Gastroesophageal sphincter (tissue), 4 donors: Measurements from ENCODE around the gene CCDC136. TPM values are rescaled to one million over a fixed set of nuclear protein-coding genes. Genes with fewer than 3 reads are reported as not detected.

Experiments
- ATAC-seq: fragments of 150-250 bp; one replicate; pipeline ENCODE4 v1.9.1; 2016; ENCODE audit warnings: mild to moderate bottlenecking, moderate library complexity
- H3K27ac ChIP-seq, 4 donors: fragments of 200-600 bp; sonication (generic) in 3 of 4; 1 replicate in 3 of 4; 2 replicates in 1 of 4; pipeline ENCODE4 v1.5.1; 2016 to 2019
- H3K27me3 ChIP-seq: fragments of 200-600 bp; sonication (generic); one replicate; pipeline ENCODE4 v1.5.1; 2019
- H3K36me3 ChIP-seq, 2 donors: fragments of 200-600 bp; sonication (generic); one replicate each; pipeline ENCODE4 v1.5.1; 2019; ENCODE audit warnings: control low read depth in 1 of 2
- H3K4me1 ChIP-seq, 3 donors: fragments of 200-600 bp; sonication (generic); 1 replicate in 2 of 3; 2 replicates in 1 of 3; pipeline ENCODE4 v1.5.1; 2016 to 2019; ENCODE audit warnings: control low read depth in 2 of 3
- H3K4me3 ChIP-seq, 2 donors: fragments of 200-600 bp; sonication (generic); one replicate each; pipeline ENCODE4 v1.5.1; 2019; ENCODE audit warnings: mild to moderate bottlenecking in 1 of 2, moderate library complexity in 1 of 2
- H3K9me3 ChIP-seq, 3 donors: fragments of 200-600 bp; sonication (generic); one replicate each; pipeline ENCODE4 v1.5.1; 2017 to 2019; ENCODE audit warnings: control low read depth in 2 of 3
- CTCF ChIP-seq, 4 experiments: fragments of 200-600 bp in 2 of 4; fragments of 450-650 bp in 2 of 4; sonication (generic) in 1 of 4; IDR thresholded peaks; one replicate each; pipeline ENCODE4 v1.5.1; 2017 to 2019; ENCODE audit warnings: antibody characterized with exemption in 4 of 4, mild to moderate bottlenecking in 2 of 4, moderate library complexity in 2 of 4
- EP300 ChIP-seq: sonication (generic); formaldehyde crosslinking; IDR thresholded peaks from one replicate; pipeline ENCODE4 v1.6.1; 2017; ENCODE audit warnings: antibody characterized with exemption, mild to moderate bottlenecking
- POLR2A ChIP-seq, 2 donors: fragments of 450-650 bp; IDR thresholded peaks; one replicate each; pipeline ENCODE4 v1.6.1; 2017; ENCODE audit warnings: antibody characterized with exemption in 2 of 2, mild to moderate bottlenecking in 2 of 2, moderate library complexity in 1 of 2
- POLR2AphosphoS5 ChIP-seq: sonication (generic); formaldehyde crosslinking; IDR thresholded peaks from one replicate; pipeline ENCODE4 v1.6.1; 2017; ENCODE audit warnings: antibody characterized with exemption
- WGBS, 2 donors: methylation state at CpG; one replicate each; pipeline ENCODE4 v1.1.5; 2018; ENCODE audit warnings: low coverage in 1 of 2; 5-methylcytosine and 5-hydroxymethylcytosine counted together
- total RNA-seq, 4 donors: library from RNA; depleted of rRNA; stranded (reverse); fragments of >200 nt; gene quantifications; one replicate each; pipeline ENCODE4 v1.1.0, GENCODE V29; 2016

The CCDC136 gene
- total RNA-seq, 4 donors from 2014 or later = 14.5 to 46.9 (median 21.5) TPM

GRCh38 chr7:128835790-128836641 lies 44.2 kb downstream of the CCDC136 start:
- Histone ChIP-seq H3K4me1 (peaks cover 0 to 70% (median 43%) of the 10 kb centered on the region in 3 donors), H3K27ac (peak overlapping the region; percentile 35 to 96 (median 94)), H3K27me3 (no peaks in the 10 kb centered on the region), H3K9me3 (no peaks in the 10 kb centered on the region), H3K4me3 (no peak overlapping the region), H3K36me3 (peaks cover 0 to 65% of the 10 kb centered on the region in 2 donors)
- 43% methylated on average over 1 of the region's 14 CpGs; no CpG with 5 or more reads in 1 of the 2 donors for WGBS, 2 donors
- no peak for TF ChIP-seq POLR2A (IDR thresholded peaks at IDR 0.05)
- TF ChIP-seq CTCF (IDR thresholded peaks at IDR 0.05) = no peak
- peak; percentile 73 for TF ChIP-seq POLR2AphosphoS5
- peak; percentile 31 for ATAC-seq

GRCh38 chr7:128836729-128837348 lies 45.1 kb downstream of the CCDC136 start:
- H3K27ac ChIP-seq = peak overlapping the region; percentile 35 to 96 (median 94)
- peaks cover 0 to 70% (median 42%) of the 10 kb centered on the region in 3 donors for H3K4me1 ChIP-seq
- H3K9me3 ChIP-seq = no peaks in the 10 kb centered on the region
- TF ChIP-seq EP300 = no peak
- no peak for TF ChIP-seq POLR2AphosphoS5
- no peak for TF ChIP-seq POLR2A (IDR thresholded peaks at IDR 0.05)
- TF ChIP-seq CTCF (IDR thresholded peaks at IDR 0.05) = no peak
- H3K36me3 ChIP-seq = peaks cover 0 to 73% of the 10 kb centered on the region in 2 donors
- no peak overlapping the region for H3K4me3 ChIP-seq
- no peak for ATAC-seq
- no peaks in the 10 kb centered on the region for H3K27me3 ChIP-seq
- 46 to 100% methylated on average over 1 to 5 of the region's 14 CpGs for WGBS, 2 donors

- Histone ChIP-seq H3K36me3 (peaks cover 0 to 80% of the 10 kb centered on the region in 2 donors), H3K4me3 (no peak overlapping the region), H3K27ac (peak overlapping the region in 3 of 4 donors; percentile 94 to 96 (median 95)), H3K27me3 (no peaks in the 10 kb centered on the region), H3K4me1 (peaks cover 0 to 67% (median 35%) of the 10 kb centered on the region in 3 donors), H3K9me3 (no peaks in the 10 kb centered on the region)
- TF ChIP-seq POLR2AphosphoS5 (peak; percentile 20), EP300 (no peak)
- WGBS, 2 donors = 50% methylated on average over 2 of the region's 16 CpGs; no CpG with 5 or more reads in 1 of the 2 donors
- ATAC-seq = no peak
Observed at GRCh38 chr7:128837521-128837921, 45.8 kb downstream of the CCDC136 start.

GRCh38 chr7:128838109-128838779 lies 46.5 kb downstream of the CCDC136 start:
- Histone ChIP-seq H3K4me1 (peaks cover 0 to 60% (median 28%) of the 10 kb centered on the region in 3 donors), H3K4me3 (no peak overlapping the region), H3K27me3 (no peaks in the 10 kb centered on the region), H3K9me3 (no peaks in the 10 kb centered on the region), H3K36me3 (peaks cover 0 to 87% of the 10 kb centered on the region in 2 donors), H3K27ac (peak overlapping the region in 3 of 4 donors; percentile 94 to 96 (median 95))
- WGBS, 2 donors = 80 to 94% methylated on average over 1 to 7 of the region's 22 CpGs
- no peak for ATAC-seq
- TF ChIP-seq EP300 = no peak
- no peak for TF ChIP-seq POLR2A (IDR thresholded peaks at IDR 0.05)
- no peak for TF ChIP-seq POLR2AphosphoS5

GRCh38 chr7:128838981-128839731 lies 47.4 kb downstream of the CCDC136 start:
- H3K27ac ChIP-seq = peak overlapping the region in 3 of 4 donors; percentile 59 to 96 (median 94)
- H3K27me3 ChIP-seq = no peaks in the 10 kb centered on the region
- H3K9me3 ChIP-seq = no peaks in the 10 kb centered on the region
- no peak overlapping the region for H3K4me3 ChIP-seq
- peaks cover 0 to 96% of the 10 kb centered on the region in 2 donors for H3K36me3 ChIP-seq
- peak; percentile 3 for TF ChIP-seq POLR2AphosphoS5
- no peak for TF ChIP-seq CTCF (IDR thresholded peaks at IDR 0.05)
- ATAC-seq = no peak
- WGBS, 2 donors = 81% methylated on average over 9 of the region's 17 CpGs; no CpG with 5 or more reads in 1 of the 2 donors
- peaks cover 0 to 51% (median 20%) of the 10 kb centered on the region in 3 donors for H3K4me1 ChIP-seq
